HL-60/S4 treated with phorbol 12-myristate 13-acetate at 8.2 ng/mL for 4 days and 3 days (cell line): Measurements from ENCODE around the gene UPK1A.

Experiments used
- in situ Hi-C: fragments of 300-500 bp; cut with MboI; formaldehyde crosslinking; loops from 2 replicates; pipeline ENCODE4 v1.15.0; 2022; ENCODE audit warnings: low sequenced_read_pairs

UPK1A gene

DNA sequence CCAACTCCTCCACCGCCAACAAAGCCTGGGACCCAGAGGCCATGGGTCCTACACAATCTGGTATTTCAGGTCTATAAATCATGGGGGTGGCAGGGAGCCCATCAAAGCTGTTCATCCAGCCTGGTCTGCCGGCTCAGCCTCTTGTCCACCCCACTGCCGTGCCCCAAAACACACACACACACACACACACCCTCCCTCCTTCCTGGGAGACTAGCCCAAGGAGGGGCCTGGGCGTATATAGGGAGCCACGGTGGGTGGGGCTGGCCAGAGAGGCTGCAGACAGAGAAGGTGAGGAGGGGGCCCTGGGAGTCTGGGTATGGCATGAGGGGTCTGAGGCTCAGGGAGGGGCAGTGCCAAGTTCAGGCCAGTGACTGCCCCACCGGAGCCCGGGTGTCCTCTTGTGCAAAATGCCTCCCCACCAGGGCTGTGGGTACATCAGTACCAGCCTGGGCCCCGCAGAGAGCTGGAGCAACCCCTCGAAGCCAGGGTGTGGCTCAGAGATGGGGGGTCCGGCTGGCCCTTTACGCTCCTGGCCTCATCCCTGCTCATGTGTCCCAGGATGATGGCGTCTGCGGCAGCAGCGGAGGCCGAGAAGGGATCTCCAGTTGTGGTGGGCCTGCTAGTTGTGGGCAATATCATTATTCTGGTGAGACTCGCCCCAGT is at the start of gene UPK1A:
TSS of gene UPK1A (plus strand) at position 267 of the 663 bp plus-strand sequence. CDS start at position 563, 296 bp downstream.
- in situ Hi-C loops = no loop called here

GRCh38 chr19:35618857-35619256 is 47.5 kb upstream of the UPK1A start:
- in situ Hi-C loops = no loop called here

- in situ Hi-C loops = no loop called here
Observed at GRCh38 chr19:35619290-35619923, 46.9 kb upstream of the UPK1A start.

DNA sequence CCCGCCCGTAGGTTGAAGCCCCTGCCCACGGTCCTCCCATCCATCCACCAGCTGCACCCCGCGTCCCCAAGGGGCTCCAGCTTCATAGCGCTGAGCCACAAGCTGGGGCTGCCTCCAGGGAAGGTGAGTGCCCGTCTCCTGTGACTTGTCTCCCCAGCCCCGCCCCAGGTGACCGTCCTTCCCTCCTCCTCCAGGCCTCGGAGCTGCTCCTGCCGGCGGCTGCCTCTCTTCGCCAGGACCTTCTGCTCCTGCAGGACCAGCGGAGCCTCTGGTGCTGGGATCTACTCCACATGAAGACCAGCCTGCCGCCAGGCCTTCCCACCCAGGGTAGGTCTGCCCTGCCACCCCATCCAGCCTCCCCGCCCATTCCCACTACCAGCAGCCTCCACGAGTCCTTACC is 46.3 kb upstream of the UPK1A start:
- in situ Hi-C loops = no loop called here

DNA sequence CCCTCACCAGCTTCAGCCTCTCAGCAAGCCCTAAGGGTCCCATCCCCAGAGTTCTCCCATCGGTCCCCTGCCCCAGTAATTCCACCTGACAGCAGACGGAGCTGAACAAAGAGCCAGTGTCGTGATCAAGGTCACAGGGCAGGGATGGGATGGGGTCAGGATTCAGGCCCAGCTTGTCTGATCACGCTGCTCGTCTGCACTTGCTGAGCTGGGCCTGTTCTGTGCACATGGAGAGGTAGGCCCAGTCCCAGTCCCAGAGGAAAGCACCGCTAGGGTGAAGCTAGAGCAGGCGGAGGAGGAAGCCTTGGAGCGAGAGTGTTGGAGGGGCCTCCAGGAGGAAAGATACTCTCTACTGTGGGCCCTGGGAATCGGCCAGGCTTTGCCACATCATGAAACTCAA is 44.6 kb upstream of the UPK1A start:
- in situ Hi-C loops = no loop called here

DNA sequence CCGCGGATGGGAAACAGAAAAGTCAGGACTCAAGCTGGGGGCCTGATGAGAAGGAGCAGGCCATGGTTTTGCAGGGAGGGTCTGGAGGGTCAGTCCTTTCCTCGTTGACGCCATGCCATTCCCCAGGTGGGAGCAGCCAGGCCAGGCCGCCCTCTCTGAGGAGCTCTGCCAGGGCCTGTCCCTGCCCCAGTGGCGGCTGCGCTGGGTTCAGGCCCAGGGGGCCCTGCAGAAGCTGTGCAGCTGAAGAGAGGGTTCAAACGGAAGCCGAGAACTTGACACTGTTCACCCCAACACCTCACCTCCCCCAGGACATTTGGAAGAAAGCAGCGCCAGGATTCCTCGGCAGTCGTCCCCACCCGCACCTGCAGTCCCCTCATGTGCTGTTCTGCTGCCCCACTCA is 43.6 kb upstream of the UPK1A start:
- in situ Hi-C loops = no loop called here

- in situ Hi-C loops = no loop called here
Observed at GRCh38 chr19:35623327-35624010, 42.8 kb upstream of the UPK1A start.

GRCh38 chr19:35628264-35628564 is 38.1 kb upstream of the UPK1A start:
- in situ Hi-C loops = no loop called here

DNA sequence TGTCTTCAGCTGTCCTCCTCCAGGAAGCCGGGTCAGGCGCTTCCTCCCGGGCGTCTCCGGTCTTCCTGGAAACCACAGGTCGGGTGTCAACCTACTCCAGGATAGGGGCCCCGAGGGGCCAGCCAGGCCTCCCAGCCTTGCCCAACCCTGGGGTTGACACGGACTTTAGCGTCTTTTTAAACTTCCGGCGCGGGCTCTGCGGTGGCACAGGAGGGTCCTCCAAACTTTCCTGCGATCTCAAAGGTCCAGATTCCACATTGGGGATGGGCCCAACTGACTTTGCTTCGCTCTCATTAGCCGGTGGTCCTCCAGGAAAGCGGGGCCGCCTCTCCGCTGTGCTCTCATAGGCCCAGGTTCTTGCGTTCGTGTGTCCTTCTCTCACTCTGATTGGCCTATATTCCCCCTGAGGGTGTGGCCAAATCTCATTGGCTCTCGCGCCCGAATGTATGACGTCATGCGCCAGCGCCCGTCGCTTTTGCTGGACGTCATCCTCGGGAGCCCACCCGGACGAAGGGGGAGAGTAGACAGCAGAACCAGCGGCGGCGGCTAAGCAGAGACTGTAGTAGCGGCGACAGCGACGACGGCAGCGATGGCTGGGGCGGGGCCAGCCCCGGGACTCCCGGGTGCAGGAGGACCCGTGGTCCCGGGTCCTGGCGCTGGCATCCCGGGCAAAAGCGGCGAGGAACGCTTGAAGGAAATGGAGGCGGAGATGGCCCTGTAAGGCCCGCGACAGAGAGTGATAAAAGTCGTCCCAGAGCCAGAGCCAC is 37.6 kb upstream of the UPK1A start, which contains the start of gene RBM42:
TSS of gene RBM42 (plus strand) at position 472 of the 767 bp plus-strand sequence. CDS start at position 590, 118 bp downstream.
- in situ Hi-C loops = no loop called here

DNA sequence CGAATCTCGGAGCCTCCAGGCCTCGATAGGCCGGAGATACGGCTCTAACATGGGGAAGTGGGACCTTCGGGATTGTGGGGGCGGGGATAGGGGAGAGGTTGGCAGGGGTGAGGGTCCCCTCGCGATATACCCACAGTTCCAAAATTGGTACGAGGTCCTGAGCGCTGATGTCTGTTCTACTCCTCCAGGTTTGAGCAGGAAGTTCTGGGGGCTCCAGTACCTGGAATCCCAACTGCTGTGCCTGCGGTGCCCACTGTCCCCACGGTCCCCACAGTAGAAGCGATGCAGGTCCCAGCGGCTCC is 37.0 kb upstream of the UPK1A start:
- in situ Hi-C loops = no loop called here

- in situ Hi-C loops = no loop called here
Observed at GRCh38 chr19:35633727-35634440, 32.4 kb upstream of the UPK1A start.

DNA sequence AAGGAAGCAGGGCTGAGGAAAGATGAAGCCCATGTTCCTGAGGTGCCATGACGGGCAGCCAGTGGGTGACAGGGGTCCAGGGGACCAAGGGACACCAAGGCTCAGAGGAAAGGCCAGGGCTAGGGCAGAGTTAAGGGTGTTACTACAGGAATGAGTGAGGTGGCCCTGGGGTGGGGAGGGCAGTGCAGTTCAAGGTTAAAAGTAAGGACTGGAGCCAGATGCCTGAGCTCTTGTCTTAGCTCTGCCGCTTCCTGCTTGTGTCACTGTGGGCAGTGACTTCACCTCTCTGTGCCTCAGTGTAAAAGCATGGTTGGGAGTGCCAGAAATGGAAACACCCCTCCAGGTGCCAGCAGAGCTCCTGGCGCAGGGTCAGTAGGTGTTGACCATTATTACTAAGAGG is 29.7 kb upstream of the UPK1A start:
- in situ Hi-C loops = no loop called here

DNA sequence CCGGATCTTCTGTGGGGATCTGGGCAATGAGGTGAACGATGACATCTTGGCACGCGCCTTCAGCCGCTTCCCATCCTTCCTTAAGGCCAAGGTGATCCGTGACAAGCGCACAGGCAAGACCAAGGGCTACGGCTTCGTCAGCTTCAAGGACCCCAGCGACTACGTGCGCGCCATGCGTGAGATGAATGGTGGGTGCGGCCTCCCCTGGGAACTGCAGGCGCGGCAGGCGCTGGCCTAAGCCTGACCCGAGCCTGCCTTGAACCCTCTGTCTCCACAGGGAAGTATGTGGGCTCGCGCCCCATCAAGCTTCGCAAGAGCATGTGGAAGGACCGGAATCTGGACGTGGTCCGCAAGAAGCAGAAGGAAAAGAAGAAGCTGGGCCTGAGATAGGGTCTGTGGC is 29.2 kb upstream of the UPK1A start:
- in situ Hi-C loops = no loop called here

DNA sequence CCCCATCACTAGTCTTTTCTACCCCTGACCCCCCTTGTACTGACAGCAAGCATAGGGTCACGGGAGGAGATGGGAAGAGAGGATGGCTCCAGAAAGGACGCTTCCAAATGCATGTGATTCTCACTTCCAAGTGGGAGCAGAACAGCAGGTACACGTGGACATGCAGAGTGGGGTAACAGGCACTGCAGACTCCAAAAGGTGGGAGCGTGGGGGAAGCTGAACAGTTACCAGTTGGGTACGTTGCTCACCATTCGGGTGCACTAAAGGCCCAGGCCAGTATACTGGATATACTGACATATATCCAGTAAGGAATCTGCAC is 27.0 kb upstream of the UPK1A start:
- in situ Hi-C loops = no loop called here

DNA sequence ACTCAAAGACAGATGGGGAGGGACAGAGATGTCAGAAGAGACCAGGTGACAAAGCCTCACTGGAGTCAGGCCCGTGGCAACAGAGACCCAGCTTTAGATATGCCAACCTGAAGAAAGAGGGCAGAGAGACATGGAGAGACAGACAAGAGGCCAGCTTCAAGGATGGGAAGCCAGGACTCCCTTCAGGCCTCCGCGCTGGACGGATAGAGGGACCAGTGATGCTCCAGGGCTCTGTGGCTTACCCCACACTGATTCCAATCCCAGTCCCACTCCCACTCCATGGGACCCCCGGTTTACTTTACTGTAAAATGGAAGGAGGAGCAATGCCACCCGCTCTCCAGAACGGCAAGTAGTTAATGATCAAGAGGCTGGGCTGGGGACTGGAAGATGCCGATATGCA is 26.5 kb upstream of the UPK1A start:
- in situ Hi-C loops = no loop called here

- in situ Hi-C loops = no loop called here
Observed at GRCh38 chr19:35641515-35642151, 24.7 kb upstream of the UPK1A start, which contains the start of gene ETV2. Gene ETV2 (plus strand): TSS chr19:35641745. CDS start chr19:35642461, 716 bp downstream.

DNA sequence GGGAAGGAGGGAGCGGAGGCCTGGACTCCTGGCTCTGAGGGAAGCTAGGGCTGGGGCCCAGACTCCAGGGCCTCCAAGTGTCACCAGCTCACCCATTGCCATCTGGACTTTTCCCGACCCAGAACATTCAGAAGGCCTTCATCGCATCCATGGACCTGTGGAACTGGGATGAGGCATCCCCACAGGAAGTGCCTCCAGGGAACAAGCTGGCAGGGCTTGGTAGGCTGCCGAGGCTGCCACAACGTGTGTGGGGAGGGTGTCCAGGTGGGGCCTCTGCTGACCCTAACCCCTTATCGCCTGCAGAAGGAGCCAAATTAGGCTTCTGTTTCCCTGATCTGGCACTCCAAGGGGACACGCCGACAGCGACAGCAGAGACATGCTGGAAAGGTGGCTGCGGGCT is 24.0 kb upstream of the UPK1A start:
- in situ Hi-C loops = no loop called here

DNA sequence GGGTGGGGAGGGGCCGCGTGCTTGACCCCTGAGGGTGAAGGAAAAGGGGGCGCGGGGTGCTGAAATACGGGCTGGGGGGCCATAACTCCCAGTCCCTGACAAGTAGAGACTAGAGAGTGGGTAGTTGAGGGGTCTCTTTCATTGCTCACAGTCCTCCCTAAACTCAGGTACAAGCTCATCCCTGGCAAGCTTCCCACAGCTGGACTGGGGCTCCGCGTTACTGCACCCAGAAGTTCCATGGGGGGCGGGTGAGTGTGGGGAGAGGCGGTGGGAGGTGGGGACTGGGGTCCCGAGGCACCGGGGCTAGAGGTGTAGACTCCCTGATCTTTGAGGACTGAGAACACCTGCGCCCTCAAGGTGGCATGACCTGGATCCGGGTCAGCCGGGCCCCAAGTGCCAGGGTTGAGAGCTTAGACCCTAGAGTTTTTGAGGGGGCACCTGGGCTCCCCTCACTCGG is 23.5 kb upstream of the UPK1A start:
- in situ Hi-C loops = no loop called here

- in situ Hi-C loops = no loop called here
Observed at GRCh38 chr19:35643255-35644205, 22.8 kb upstream of the UPK1A start.
